ENCODE measurements around the gene CCL28.

The CCL28 gene

GRCh38 chr5:43354774-43355173, 57.4 kb downstream of the CCL28 start:
- no peak for DNase-seq

DNA sequence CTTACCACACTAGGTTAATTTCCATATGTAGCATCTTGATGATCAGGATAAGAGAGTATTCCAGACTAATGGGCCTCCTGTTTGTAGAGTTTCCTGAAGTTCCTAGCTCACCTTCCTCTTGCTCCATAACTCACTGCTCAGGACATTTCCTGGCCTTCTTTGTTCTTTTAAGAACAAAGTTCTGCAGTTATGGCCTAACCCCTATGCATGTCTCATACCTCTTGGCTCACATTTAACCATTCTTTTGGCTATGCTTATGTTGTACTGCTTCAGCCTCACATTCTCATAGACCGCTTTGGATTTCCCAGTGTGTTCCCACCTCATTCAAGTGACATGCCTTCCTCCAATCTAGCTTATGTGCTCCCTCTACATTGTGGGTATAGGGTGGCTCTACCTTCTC, 58.5 kb downstream of the CCL28 start:
- DNase-seq: no peak

DNA sequence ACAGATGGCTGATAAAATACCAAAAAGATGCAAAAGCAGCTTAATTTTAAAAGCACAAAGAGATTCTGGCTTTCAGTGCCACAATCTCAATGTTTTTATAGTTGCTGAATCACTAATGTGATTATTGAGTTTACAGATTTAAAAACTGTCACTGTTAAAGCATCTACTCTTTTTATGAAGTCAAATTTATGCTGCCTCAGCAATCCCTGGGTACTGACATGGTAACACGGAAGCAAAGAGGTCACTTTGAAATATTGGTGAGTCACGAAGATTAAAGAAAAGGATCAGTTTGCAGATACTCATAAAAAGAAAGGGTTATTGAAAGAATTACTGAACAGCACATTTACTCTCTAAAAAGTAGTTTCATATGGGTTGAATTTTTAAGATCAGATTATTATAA, 59.3 kb downstream of the CCL28 start:
- no peak for DNase-seq

DNA sequence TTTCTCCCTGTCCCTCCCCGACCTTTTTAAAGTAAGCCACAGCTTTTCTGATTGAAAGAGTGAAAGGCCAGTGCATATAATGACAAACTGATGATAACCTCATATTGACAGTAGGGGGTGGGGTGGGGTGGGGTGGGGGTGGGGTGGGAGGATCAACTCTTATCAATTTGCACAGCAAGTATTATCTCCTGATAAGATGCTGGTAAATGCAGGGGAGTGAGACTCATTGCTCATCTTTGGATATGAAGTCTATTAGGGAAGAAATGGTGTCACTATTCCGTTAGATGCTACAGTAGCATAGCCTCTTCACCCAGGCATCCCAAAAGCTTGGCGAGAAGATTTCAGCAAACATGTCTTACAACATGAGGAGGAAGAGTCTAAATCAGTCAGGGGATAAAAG, 60.1 kb downstream of the CCL28 start:
- DNase-seq: no peak

GRCh38 chr5:43348861-43349363, 63.3 kb downstream of the CCL28 start:
- no peak for DNase-seq

DNA sequence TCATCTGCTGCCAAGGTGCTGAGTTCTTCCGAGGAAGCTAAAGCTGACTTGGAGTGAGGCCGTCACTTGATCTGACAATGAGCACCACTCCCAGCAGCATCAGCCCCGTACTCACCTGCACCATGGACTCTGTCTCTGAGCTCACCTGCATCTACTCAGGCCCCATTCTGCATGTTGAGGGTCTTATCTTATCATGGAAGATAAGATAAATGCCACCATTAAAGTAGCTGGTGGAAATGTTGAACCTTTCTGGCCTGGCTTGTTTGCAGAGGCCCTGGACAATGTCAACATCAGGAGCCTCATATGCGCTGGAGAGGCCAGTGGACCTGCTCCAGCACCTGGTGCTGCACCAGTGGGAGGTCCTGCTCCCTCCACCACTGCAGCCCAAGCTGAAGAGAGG, 64.0 kb downstream of the CCL28 start:
- DNase-seq: no peak

DNA sequence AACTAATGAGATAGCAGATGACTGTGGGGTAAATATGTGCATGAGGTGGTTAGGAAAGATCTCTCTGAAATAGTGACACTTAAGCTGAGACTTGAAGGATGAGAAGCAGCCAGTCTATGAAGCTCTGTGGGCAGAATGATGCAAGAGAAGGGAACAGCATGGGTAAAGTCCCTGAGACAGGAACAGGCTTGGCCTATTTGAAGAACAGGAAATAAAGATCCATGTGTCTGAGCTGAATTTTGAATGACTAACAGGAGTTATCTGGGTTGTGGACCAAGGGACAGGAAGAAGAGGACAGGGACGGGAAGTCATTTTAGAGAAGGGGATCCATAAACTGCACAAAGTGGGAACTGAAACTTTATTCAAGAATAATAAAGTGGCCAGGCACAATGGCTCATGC, 73.3 kb downstream of the CCL28 start:
- no peak for DNase-seq

DNA sequence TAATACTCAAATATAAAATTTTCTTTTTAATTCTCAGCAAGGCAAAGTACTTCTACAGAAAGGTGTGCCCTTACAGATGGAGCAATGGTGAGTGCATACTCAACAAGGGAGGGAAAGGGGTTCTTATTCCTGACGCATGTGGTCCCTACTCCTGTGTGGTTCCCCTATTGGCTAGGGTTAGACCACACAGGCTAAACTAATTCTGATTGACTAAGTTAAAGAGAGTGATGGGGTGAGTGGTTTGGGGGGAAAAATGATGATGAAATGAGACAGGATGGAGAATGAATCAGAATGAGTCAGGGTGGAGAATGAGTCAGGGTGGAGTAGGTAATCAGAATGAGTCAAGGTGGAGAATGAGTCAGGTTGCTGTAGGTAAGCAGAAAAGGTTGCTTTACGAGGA, 76.0 kb downstream of the CCL28 start:
- no peak for DNase-seq

GRCh38 chr5:43335681-43336080, 76.5 kb downstream of the CCL28 start:
- no peak for DNase-seq

GRCh38 chr5:43332401-43332800, 79.8 kb downstream of the CCL28 start:
- DNase-seq: no peak
